Measurements from ENCODE around the gene PEX14.

DNA sequence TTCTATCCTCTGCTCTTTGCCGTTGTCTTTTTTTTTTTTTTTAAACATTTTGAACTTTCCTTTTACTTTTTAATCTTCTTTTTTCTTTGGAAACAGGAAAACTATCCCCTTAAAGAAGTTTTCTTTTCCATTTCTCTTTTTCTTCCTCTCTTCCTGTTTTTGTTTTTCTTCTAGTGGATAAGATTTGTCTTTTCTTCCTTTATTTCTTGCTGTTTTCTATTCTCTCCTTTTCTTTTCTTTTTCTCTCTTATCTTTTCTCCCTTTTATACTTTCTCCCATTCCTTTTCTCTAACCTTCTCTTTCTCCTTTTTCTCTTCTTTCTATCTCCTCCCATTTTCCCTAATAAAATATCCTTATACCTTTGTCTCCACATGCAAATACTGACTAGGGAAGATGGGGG lies 46.2 kb downstream of the PEX14 start:
- TF ChIP-seq POLR2AphosphoS5 (IDR thresholded peaks at IDR 0.05; ENCODE audit: low read depth, low read length), result no peak
- TF ChIP-seq, protein P1, sequence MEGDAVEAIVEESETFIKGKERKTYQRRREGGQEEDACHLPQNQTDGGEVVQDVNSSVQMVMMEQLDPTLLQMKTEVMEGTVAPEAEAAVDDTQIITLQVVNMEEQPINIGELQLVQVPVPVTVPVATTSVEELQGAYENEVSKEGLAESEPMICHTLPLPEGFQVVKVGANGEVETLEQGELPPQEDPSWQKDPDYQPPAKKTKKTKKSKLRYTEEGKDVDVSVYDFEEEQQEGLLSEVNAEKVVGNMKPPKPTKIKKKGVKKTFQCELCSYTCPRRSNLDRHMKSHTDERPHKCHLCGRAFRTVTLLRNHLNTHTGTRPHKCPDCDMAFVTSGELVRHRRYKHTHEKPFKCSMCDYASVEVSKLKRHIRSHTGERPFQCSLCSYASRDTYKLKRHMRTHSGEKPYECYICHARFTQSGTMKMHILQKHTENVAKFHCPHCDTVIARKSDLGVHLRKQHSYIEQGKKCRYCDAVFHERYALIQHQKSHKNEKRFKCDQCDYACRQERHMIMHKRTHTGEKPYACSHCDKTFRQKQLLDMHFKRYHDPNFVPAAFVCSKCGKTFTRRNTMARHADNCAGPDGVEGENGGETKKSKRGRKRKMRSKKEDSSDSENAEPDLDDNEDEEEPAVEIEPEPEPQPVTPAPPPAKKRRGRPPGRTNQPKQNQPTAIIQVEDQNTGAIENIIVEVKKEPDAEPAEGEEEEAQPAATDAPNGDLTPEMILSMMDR (IDR thresholded peaks at IDR 0.05 in 2 of 3, conservative IDR thresholded peaks at IDR 0.05 in 1 of 3; ENCODE audit: borderline replicate concordance in 1 of 3, insufficient read depth in 1 of 3, low read depth in 2 of 3, low read length in 2 of 3), result no peak
- TF ChIP-seq EGR1 (IDR thresholded peaks at IDR 0.05; ENCODE audit: low read depth), result no peak
- no peak for TF ChIP-seq ZNF274 (IDR thresholded peaks at IDR 0.05; ENCODE audit: low read depth, low read length)
- TF ChIP-seq EZH2 (IDR thresholded peaks at IDR 0.05), result no peak
- no peak for TF ChIP-seq REST (IDR thresholded peaks at IDR 0.05; ENCODE audit: low read depth)
